AG08395 (cell line): ENCODE results near the gene HBEGF.

Experiments
- DNase-seq: peaks from one replicate; pipeline ENCODE4 v3.0.0; 2012; ENCODE audit warnings: mixed read lengths, low spot score

HBEGF gene

GRCh38 chr5:140336388-140336787 is 10.0 kb downstream of the HBEGF start:
- DNase-seq, result no peak

- no peak for DNase-seq
These were observed 14.8 kb downstream of the HBEGF start for GRCh38 chr5:140331638-140332037.

GRCh38 chr5:140329739-140330481 is 16.5 kb downstream of the HBEGF start:
- DNase-seq, result no peak

GRCh38 chr5:140328036-140328764 is 18.2 kb downstream of the HBEGF start:
- DNase-seq, result no peak

GRCh38 chr5:140327589-140327988 is 18.8 kb downstream of the HBEGF start:
- DNase-seq, result no peak

GRCh38 chr5:140325486-140325885 is 20.9 kb downstream of the HBEGF start:
- DNase-seq, result no peak

GRCh38 chr5:140324617-140325241 is 21.7 kb downstream of the HBEGF start:
- DNase-seq, result peak; percentile 58

- DNase-seq, result no peak
These were observed 22.3 kb downstream of the HBEGF start for GRCh38 chr5:140324041-140324600.

- DNase-seq, result peak; percentile 91
These were observed 23.4 kb downstream of the HBEGF start for GRCh38 chr5:140322751-140323731.

GRCh38 chr5:140321796-140322195 is 24.6 kb downstream of the HBEGF start:
- DNase-seq, result no peak

- no peak for DNase-seq
These were observed 26.6 kb downstream of the HBEGF start for GRCh38 chr5:140319833-140320232.

GRCh38 chr5:140318792-140319191 is 27.6 kb downstream of the HBEGF start:
- no peak for DNase-seq

GRCh38 chr5:140317859-140318258 is 28.5 kb downstream of the HBEGF start:
- DNase-seq, result peak; percentile 56

- DNase-seq, result no peak
These were observed 33.6 kb downstream of the HBEGF start for GRCh38 chr5:140312791-140313189.

GRCh38 chr5:140312067-140312790 is 34.2 kb downstream of the HBEGF start:
- DNase-seq, result peak; percentile 71

- DNase-seq, result peak; percentile 66
These were observed 35.4 kb downstream of the HBEGF start for GRCh38 chr5:140311011-140311467.

- no peak for DNase-seq
These were observed 36.0 kb downstream of the HBEGF start for GRCh38 chr5:140310434-140310833.

- no peak for DNase-seq
These were observed 36.6 kb downstream of the HBEGF start for GRCh38 chr5:140309706-140310249.

- DNase-seq, result no peak
These were observed 40.9 kb downstream of the HBEGF start for GRCh38 chr5:140305471-140305870.

GRCh38 chr5:140303966-140304365 is 42.4 kb downstream of the HBEGF start:
- no peak for DNase-seq
